ENCODE measurements around the gene LSM14B. TPM values are rescaled to one million over a fixed set of nuclear protein-coding genes. Genes with fewer than 3 reads are reported as not detected.

Gene LSM14B
- total RNA-seq, 1 experiment from 2014 or later = 82.4 TPM

DNA sequence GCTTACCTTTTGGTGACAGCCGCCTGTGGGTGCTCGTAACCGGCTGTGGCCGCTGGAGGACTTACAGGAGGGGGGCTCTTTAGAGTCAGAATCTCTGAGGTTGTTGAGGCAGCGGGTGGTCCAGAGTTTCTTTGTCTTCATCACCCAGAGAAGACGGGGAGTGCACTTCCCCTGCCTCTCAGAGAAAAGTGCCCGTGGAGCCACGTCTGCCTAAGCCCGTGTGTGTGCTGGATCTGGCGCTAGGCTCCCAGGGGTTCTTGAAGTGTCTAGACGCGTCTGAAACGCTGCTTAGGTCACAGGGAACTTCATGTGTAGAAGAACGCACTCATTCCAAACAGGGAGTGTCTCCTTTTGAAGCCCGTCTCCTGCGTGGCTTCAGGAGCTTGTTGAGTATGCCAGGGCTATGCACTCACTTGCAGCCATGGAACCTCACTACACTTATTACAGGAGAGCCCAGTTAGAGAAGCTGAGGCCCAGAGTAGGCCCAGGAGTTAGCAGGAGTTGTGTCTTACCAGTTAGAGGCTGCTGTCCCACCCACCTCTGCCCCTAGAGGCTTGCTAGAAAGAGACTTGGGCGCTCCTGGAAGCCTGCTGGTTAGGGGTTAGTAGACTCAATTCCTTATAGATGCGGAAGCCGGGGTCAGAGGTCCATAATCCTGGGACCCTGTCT is 1.3 kb downstream of the LSM14B start:
- peaks cover 4% of the 10 kb centered on the region for H3K23me2 ChIP-seq (ENCODE audit: insufficient read length, low read depth, low read length, poor library complexity, severe bottlenecking)
- no peak overlapping the region for H2AFZ ChIP-seq (ENCODE audit: low read length)
- H2BK120ac ChIP-seq (ENCODE audit: low read depth, low read length, poor library complexity, severe bottlenecking) = no peak overlapping the region
- Mint-ChIP-seq H3K27me3 (ENCODE audit: low read depth) (no peaks in the 10 kb centered on the region; the same call in 1 of the 2 replicates), H3K9me3 (no peaks in the 10 kb centered on the region), H3K27ac (peak overlapping the region in 2 of 3 experiments; percentile 61 to 79; a peak in 3 of 7 replicates), H3K4me3 (peak overlapping the region; percentile 80 to 90), H3K36me3 (ENCODE audit: insufficient read depth in 1 of 3, low read depth in 3 of 3) (peaks cover 39 to 50% (median 47%) of the 10 kb centered on the region in 3 experiments; a peak in 6 of 7 replicates), H3K4me1 (peaks cover 24 to 39% of the 10 kb centered on the region in 2 experiments)
- H3K27me3 ChIP-seq (ENCODE audit: insufficient read depth, low read length) = no peaks in the 10 kb centered on the region
- H4K8ac ChIP-seq (replicated peaks; ENCODE audit: insufficient read length, low read depth, low read length) = no peak overlapping the region
- H3K79me1 ChIP-seq (ENCODE audit: insufficient read depth, low read depth, low read length, poor library complexity, severe bottlenecking) = peaks cover 15% of the 10 kb centered on the region
- no peak overlapping the region for H3K9ac ChIP-seq (ENCODE audit: extremely low read depth, insufficient read length, low read length)
- peak; percentile 34; the same call in 2 of the 3 replicates for TF ChIP-seq CTCF (conservative IDR thresholded peaks at IDR 0.05)
- H4K20me1 ChIP-seq (ENCODE audit: control insufficient read depth, insufficient read depth, insufficient read length) = peaks cover 3% of the 10 kb centered on the region
- H3T11ph ChIP-seq (ENCODE audit: low read length) = no peak overlapping the region
- peaks cover 9% of the 10 kb centered on the region; the same call in 1 of the 2 replicates for H3K79me2 ChIP-seq (ENCODE audit: insufficient read depth, low read length)
- no peak overlapping the region for H2BK5ac ChIP-seq (ENCODE audit: insufficient read length, low read length)
- H2BK15ac ChIP-seq (ENCODE audit: low read depth, low read length) = no peak overlapping the region
- no peak overlapping the region for H4K5ac ChIP-seq (ENCODE audit: insufficient read length, low read depth, low read length)
- H4K91ac ChIP-seq (ENCODE audit: insufficient read length, low read depth, low read length) = no peak overlapping the region
- H3K23ac ChIP-seq (ENCODE audit: insufficient read length, low read depth, low read length) = no peak overlapping the region
- H2AK5ac ChIP-seq (ENCODE audit: insufficient read length, low read length) = no peak overlapping the region
- WGBS (ENCODE audit: extremely low coverage, insufficient read length, low lambda C conversion rate) = no CpG with 5 or more reads among the region's 19 CpGs
- H3K4me1 ChIP-seq (ENCODE audit: insufficient read depth, low read length) = no peaks in the 10 kb centered on the region
- no peak overlapping the region for H2BK20ac ChIP-seq (ENCODE audit: low read depth, low read length, poor library complexity, severe bottlenecking)
- no peak overlapping the region for H3K18ac ChIP-seq (ENCODE audit: insufficient read length, low read depth, low read length)
- no peak for DNase-seq
- H2BK12ac ChIP-seq (ENCODE audit: insufficient read length, low read depth, low read length) = no peak overlapping the region
- no peak overlapping the region for H3K27ac ChIP-seq (ENCODE audit: insufficient read length, low read depth, low read length)
- H3K9me3 ChIP-seq (ENCODE audit: control insufficient read depth, low read depth, low read length) = no peaks in the 10 kb centered on the region
- H3K4me2 ChIP-seq (ENCODE audit: insufficient read depth, insufficient read length, low read length) = peak overlapping the region; percentile 44
- no peak overlapping the region for H3K56ac ChIP-seq (ENCODE audit: insufficient read length, low read depth, low read length)
- no peak overlapping the region for H3K4ac ChIP-seq (ENCODE audit: low read depth, low read length)
- H3K14ac ChIP-seq (ENCODE audit: insufficient read depth, low read length) = no peak overlapping the region; the same call in 1 of the 2 replicates

Measured in H9 (cell line).